Measurements from ENCODE around the gene LSAMP.

DNA sequence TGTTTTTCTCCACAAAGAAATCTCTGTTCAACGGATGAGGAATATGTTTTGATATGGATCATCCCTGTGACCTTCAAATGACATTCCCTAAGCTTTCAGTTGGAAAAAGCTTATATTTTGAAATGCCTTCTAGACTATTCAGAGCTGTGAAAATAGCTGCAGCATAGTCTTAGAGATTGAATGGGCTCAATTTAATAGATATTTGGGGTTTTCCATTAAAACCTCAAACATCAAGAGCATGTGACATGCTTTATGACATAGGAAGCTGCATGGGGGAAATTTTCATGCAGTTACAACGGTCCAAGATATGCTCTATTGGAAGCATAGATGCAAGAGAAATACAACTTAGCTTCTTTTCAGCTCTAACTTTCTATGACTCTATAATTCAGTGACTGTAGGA lies 102.8 kb downstream of the LSAMP start:
- TF ChIP-seq, protein P1, sequence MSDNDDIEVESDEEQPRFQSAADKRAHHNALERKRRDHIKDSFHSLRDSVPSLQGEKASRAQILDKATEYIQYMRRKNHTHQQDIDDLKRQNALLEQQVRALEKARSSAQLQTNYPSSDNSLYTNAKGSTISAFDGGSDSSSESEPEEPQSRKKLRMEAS (CRISPR knock-in tag; IDR thresholded peaks at IDR 0.05) = no peak
- TF ChIP-seq MYBL2 (CRISPR knock-in tag; IDR thresholded peaks at IDR 0.05) (no peak), FOXJ3 (CRISPR knock-in tag; IDR thresholded peaks at IDR 0.05; ENCODE audit: borderline replicate concordance) (no peak), NR3C1 (CRISPR knock-in tag; conservative IDR thresholded peaks at IDR 0.05; ENCODE audit: low read depth) (no peak), ATF1 (CRISPR knock-in tag; IDR thresholded peaks at IDR 0.05) (no peak), TCF7 (CRISPR knock-in tag; IDR thresholded peaks at IDR 0.05; ENCODE audit: low read depth) (no peak)
- TF ChIP-seq, protein P2, sequence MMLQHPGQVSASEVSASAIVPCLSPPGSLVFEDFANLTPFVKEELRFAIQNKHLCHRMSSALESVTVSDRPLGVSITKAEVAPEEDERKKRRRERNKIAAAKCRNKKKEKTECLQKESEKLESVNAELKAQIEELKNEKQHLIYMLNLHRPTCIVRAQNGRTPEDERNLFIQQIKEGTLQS (CRISPR knock-in tag; conservative IDR thresholded peaks at IDR 0.05) = no peak
- TF ChIP-seq, protein P3, sequence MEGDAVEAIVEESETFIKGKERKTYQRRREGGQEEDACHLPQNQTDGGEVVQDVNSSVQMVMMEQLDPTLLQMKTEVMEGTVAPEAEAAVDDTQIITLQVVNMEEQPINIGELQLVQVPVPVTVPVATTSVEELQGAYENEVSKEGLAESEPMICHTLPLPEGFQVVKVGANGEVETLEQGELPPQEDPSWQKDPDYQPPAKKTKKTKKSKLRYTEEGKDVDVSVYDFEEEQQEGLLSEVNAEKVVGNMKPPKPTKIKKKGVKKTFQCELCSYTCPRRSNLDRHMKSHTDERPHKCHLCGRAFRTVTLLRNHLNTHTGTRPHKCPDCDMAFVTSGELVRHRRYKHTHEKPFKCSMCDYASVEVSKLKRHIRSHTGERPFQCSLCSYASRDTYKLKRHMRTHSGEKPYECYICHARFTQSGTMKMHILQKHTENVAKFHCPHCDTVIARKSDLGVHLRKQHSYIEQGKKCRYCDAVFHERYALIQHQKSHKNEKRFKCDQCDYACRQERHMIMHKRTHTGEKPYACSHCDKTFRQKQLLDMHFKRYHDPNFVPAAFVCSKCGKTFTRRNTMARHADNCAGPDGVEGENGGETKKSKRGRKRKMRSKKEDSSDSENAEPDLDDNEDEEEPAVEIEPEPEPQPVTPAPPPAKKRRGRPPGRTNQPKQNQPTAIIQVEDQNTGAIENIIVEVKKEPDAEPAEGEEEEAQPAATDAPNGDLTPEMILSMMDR (IDR thresholded peaks at IDR 0.05) = no peak
- TF ChIP-seq, protein P4, sequence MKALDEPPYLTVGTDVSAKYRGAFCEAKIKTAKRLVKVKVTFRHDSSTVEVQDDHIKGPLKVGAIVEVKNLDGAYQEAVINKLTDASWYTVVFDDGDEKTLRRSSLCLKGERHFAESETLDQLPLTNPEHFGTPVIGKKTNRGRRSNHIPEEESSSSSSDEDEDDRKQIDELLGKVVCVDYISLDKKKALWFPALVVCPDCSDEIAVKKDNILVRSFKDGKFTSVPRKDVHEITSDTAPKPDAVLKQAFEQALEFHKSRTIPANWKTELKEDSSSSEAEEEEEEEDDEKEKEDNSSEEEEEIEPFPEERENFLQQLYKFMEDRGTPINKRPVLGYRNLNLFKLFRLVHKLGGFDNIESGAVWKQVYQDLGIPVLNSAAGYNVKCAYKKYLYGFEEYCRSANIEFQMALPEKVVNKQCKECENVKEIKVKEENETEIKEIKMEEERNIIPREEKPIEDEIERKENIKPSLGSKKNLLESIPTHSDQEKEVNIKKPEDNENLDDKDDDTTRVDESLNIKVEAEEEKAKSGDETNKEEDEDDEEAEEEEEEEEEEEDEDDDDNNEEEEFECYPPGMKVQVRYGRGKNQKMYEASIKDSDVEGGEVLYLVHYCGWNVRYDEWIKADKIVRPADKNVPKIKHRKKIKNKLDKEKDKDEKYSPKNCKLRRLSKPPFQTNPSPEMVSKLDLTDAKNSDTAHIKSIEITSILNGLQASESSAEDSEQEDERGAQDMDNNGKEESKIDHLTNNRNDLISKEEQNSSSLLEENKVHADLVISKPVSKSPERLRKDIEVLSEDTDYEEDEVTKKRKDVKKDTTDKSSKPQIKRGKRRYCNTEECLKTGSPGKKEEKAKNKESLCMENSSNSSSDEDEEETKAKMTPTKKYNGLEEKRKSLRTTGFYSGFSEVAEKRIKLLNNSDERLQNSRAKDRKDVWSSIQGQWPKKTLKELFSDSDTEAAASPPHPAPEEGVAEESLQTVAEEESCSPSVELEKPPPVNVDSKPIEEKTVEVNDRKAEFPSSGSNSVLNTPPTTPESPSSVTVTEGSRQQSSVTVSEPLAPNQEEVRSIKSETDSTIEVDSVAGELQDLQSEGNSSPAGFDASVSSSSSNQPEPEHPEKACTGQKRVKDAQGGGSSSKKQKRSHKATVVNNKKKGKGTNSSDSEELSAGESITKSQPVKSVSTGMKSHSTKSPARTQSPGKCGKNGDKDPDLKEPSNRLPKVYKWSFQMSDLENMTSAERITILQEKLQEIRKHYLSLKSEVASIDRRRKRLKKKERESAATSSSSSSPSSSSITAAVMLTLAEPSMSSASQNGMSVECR (CRISPR knock-in tag; IDR thresholded peaks at IDR 0.05; ENCODE audit: borderline replicate concordance) = no peak
- TF ChIP-seq, protein P5, sequence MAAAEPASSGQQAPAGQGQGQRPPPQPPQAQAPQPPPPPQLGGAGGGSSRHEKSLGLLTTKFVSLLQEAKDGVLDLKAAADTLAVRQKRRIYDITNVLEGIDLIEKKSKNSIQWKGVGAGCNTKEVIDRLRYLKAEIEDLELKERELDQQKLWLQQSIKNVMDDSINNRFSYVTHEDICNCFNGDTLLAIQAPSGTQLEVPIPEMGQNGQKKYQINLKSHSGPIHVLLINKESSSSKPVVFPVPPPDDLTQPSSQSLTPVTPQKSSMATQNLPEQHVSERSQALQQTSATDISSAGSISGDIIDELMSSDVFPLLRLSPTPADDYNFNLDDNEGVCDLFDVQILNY (CRISPR knock-in tag; IDR thresholded peaks at IDR 0.05) = no peak
- TF ChIP-seq, protein P6, sequence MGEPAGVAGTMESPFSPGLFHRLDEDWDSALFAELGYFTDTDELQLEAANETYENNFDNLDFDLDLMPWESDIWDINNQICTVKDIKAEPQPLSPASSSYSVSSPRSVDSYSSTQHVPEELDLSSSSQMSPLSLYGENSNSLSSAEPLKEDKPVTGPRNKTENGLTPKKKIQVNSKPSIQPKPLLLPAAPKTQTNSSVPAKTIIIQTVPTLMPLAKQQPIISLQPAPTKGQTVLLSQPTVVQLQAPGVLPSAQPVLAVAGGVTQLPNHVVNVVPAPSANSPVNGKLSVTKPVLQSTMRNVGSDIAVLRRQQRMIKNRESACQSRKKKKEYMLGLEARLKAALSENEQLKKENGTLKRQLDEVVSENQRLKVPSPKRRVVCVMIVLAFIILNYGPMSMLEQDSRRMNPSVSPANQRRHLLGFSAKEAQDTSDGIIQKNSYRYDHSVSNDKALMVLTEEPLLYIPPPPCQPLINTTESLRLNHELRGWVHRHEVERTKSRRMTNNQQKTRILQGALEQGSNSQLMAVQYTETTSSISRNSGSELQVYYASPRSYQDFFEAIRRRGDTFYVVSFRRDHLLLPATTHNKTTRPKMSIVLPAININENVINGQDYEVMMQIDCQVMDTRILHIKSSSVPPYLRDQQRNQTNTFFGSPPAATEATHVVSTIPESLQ (CRISPR knock-in tag; IDR thresholded peaks at IDR 0.05) = no peak
- TF ChIP-seq, protein P7, sequence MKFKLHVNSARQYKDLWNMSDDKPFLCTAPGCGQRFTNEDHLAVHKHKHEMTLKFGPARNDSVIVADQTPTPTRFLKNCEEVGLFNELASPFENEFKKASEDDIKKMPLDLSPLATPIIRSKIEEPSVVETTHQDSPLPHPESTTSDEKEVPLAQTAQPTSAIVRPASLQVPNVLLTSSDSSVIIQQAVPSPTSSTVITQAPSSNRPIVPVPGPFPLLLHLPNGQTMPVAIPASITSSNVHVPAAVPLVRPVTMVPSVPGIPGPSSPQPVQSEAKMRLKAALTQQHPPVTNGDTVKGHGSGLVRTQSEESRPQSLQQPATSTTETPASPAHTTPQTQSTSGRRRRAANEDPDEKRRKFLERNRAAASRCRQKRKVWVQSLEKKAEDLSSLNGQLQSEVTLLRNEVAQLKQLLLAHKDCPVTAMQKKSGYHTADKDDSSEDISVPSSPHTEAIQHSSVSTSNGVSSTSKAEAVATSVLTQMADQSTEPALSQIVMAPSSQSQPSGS (CRISPR knock-in tag; IDR thresholded peaks at IDR 0.05; ENCODE audit: borderline replicate concordance, low read depth) = no peak
- TF ChIP-seq, protein P8, sequence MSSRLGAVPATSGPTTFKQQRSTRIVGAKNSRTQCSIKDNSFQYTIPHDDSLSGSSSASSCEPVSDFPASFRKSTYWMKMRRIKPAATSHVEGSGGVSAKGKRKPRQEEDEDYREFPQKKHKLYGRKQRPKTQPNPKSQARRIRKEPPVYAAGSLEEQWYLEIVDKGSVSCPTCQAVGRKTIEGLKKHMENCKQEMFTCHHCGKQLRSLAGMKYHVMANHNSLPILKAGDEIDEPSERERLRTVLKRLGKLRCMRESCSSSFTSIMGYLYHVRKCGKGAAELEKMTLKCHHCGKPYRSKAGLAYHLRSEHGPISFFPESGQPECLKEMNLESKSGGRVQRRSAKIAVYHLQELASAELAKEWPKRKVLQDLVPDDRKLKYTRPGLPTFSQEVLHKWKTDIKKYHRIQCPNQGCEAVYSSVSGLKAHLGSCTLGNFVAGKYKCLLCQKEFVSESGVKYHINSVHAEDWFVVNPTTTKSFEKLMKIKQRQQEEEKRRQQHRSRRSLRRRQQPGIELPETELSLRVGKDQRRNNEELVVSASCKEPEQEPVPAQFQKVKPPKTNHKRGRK (CRISPR knock-in tag; IDR thresholded peaks at IDR 0.05; ENCODE audit: borderline replicate concordance) = no peak
